Fibroblast of lung (primary cell): Measurements from ENCODE around the gene ZDHHC22.

Experiments used
- CTCF ChIP-seq, 2 donors: IDR thresholded peaks in 1 of 2; conservative IDR thresholded peaks in 1 of 2; 1 replicate in 1 of 2; 2 replicates in 1 of 2; pipeline ENCODE4 v1.5.1; 2011 to 2012; ENCODE audit warnings: low read length in 2 of 2, control low read depth in 1 of 2, inconsistent platforms in 1 of 2, low read depth in 1 of 2, mild to moderate bottlenecking in 1 of 2
- EZH2 ChIP-seq: IDR thresholded peaks from 2 replicates; pipeline ENCODE4 v1.5.1; 2012; ENCODE audit warnings: low read length, control low read depth, mild to moderate bottlenecking; ENCODE audit errors: missing control alignments

DNA sequence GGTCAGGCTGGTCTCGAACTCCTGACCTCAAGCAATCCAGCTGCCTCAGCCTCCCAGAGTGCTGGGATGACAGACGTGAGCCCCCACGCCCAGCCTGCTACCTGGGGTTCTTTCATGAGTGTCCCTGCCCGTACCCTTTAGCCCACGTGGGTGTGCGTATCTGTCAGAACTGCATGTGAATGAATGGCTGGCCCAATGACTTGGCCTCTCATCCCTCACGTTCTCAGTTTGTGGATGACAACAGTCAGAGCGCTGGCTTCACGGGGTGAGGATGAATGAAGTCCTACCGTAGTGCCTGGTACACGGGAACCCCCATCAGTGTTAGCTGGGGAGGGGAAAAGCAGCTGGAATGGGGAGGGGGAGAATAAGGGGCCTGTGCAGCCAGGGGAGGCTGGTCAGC is 16.1 kb upstream of the ZDHHC22 start:
- TF ChIP-seq CTCF (conservative IDR thresholded peaks at IDR 0.05 in 1 of 2, IDR thresholded peaks at IDR 0.05 in 1 of 2; ENCODE audit: low read depth in 1 of 2, low read length in 2 of 2) (no peak), EZH2 (no peak)
